ENCODE data around the gene TRIM52. TPM values are rescaled to one million over a fixed set of nuclear protein-coding genes. Genes with fewer than 3 reads are reported as not detected.
A peak's percentile ranks its signal among the peaks of the same experiment; 100 is the strongest.

TRIM52 gene
- total RNA-seq, 1 experiment from 2014 or later = 7.8 TPM

GRCh38 chr5:181245427-181246275 is 15.3 kb downstream of the TRIM52 start (continued):
- TF ChIP-seq ATF2 (CRISPR knock-in tag; IDR thresholded peaks at IDR 0.05; ENCODE audit: borderline replicate concordance, low read depth) = no peak
- no peak for TF ChIP-seq FOXP4 (CRISPR knock-in tag; IDR thresholded peaks at IDR 0.05)
- no peak for TF ChIP-seq RELA (CRISPR knock-in tag; IDR thresholded peaks at IDR 0.05; ENCODE audit: borderline replicate concordance)

GRCh38 chr5:181243564-181244343 is 17.2 kb downstream of the TRIM52 start, which contains the start of gene RACK1:
TSS of gene RACK1 (minus strand) at chr5:181243906. CDS start at chr5:181243800, 106 bp downstream.
- DNase-seq (ENCODE audit: low spot score) (peak; percentile 86), ATAC-seq (peak; percentile 41)
- H3K27ac Mint-ChIP-seq = peak within 1 kb of the TSS; percentile 100
- H3K4me3 Mint-ChIP-seq = peak within 1 kb of the TSS; percentile 99
- H3K4me1 Mint-ChIP-seq = peaks cover 46% of the 10 kb centered on the region
- H3K36me3 Mint-ChIP-seq = peaks cover 54% of the 10 kb centered on the region
- POLR2A ChIA-PET = interaction anchor here (0.6 to 3.3 kb wide), 3 partner anchors 18 to 36 kb away, joined by 3 to 24 read pairs (median 4); partner anchors contain the start of gene TRIM52
- no peaks in the 10 kb centered on the region; the same call in 1 of the 2 replicates for H3K27me3 Mint-ChIP-seq (ENCODE audit: low read depth)
- H3K9me3 Mint-ChIP-seq = no peaks in the 10 kb centered on the region
- CTCF ChIA-PET = interaction anchor here (1.1 kb wide), 1 partner anchor 59 kb away, joined by 5 read pairs; no protein-coding TSS in a partner anchor
- TF ChIP-seq JAZF1 (CRISPR knock-in tag; IDR thresholded peaks at IDR 0.05) (no peak), CBFB (CRISPR knock-in tag; IDR thresholded peaks at IDR 0.05; ENCODE audit: low read depth) (no peak), IRF2 (CRISPR knock-in tag; IDR thresholded peaks at IDR 0.05; ENCODE audit: borderline replicate concordance, low read depth) (no peak), SP1 (CRISPR knock-in tag; conservative IDR thresholded peaks at IDR 0.05) (peak; percentile 70), GTF2I (CRISPR knock-in tag; conservative IDR thresholded peaks at IDR 0.05) (no peak), GABPB1 (CRISPR knock-in tag; IDR thresholded peaks at IDR 0.05) (peak; percentile 70), FOXK1 (CRISPR knock-in tag; IDR thresholded peaks at IDR 0.05) (peak; percentile 16), ZNF416 (CRISPR knock-in tag; IDR thresholded peaks at IDR 0.05) (no peak), PREB (CRISPR knock-in tag; IDR thresholded peaks at IDR 0.05; ENCODE audit: borderline replicate concordance) (no peak), FOXJ3 (CRISPR knock-in tag; IDR thresholded peaks at IDR 0.05; ENCODE audit: borderline replicate concordance) (no peak), ESRRA (CRISPR knock-in tag; IDR thresholded peaks at IDR 0.05; ENCODE audit: borderline replicate concordance) (no peak), ETV6 (CRISPR knock-in tag; IDR thresholded peaks at IDR 0.05) (no peak), CREM (CRISPR knock-in tag; IDR thresholded peaks at IDR 0.05) (peak; percentile 77), STAT6 (CRISPR knock-in tag; conservative IDR thresholded peaks at IDR 0.05; ENCODE audit: low read depth) (no peak), E2F4 (CRISPR knock-in tag; IDR thresholded peaks at IDR 0.05; ENCODE audit: borderline replicate concordance, low read depth) (no peak), E2F5 (CRISPR knock-in tag; IDR thresholded peaks at IDR 0.05) (peak; percentile 63; the same call in 1 of the 2 replicates), USF1 (CRISPR knock-in tag; IDR thresholded peaks at IDR 0.05) (no peak), IRF1 (CRISPR knock-in tag; IDR thresholded peaks at IDR 0.05) (peak; percentile 51; the same call in 1 of the 2 replicates), NFE2L1 (CRISPR knock-in tag; IDR thresholded peaks at IDR 0.05) (0 out of 2 replicates have a peak, but pooled peaks have one; percentile 10)
